Right kidney (tissue), 1 donor: ENCODE data around the gene SPATA32.

Experiments used
- DNase-seq: peaks from one replicate; pipeline ENCODE4 v3.0.0-alpha.2; 2016

The SPATA32 gene

GRCh38 chr17:45246338-45246737 is 15.6 kb downstream of the SPATA32 start:
- DNase-seq: no peak

GRCh38 chr17:45244725-45245656 is 16.9 kb downstream of the SPATA32 start:
- DNase-seq: no peak

- peak; percentile 40 for DNase-seq
Measured at GRCh38 chr17:45243750-45244149, 18.1 kb downstream of the SPATA32 start.

GRCh38 chr17:45242029-45242414 is 19.9 kb downstream of the SPATA32 start:
- peak; percentile 32 for DNase-seq

- DNase-seq: peak; percentile 58
Measured at GRCh38 chr17:45241328-45242028, 20.4 kb downstream of the SPATA32 start.

GRCh38 chr17:45240905-45241327 is 21.0 kb downstream of the SPATA32 start:
- DNase-seq: peak; percentile 49

GRCh38 chr17:45238155-45238774 is 23.6 kb downstream of the SPATA32 start:
- no peak for DNase-seq

- DNase-seq: no peak
Measured at GRCh38 chr17:45237686-45238085, 24.2 kb downstream of the SPATA32 start.

- no peak for DNase-seq
Measured at GRCh38 chr17:45236282-45236606, 25.6 kb downstream of the SPATA32 start.

- peak; percentile 44 for DNase-seq
Measured at GRCh38 chr17:45235416-45236281, 26.2 kb downstream of the SPATA32 start.

GRCh38 chr17:45234641-45235415 is 27.1 kb downstream of the SPATA32 start:
- DNase-seq: no peak

GRCh38 chr17:45233423-45233924 is 28.4 kb downstream of the SPATA32 start:
- DNase-seq: no peak

- DNase-seq: no peak
Measured at GRCh38 chr17:45232514-45233422, 29.1 kb downstream of the SPATA32 start.

- DNase-seq: no peak
Measured at GRCh38 chr17:45231481-45232116, 30.3 kb downstream of the SPATA32 start.

- no peak for DNase-seq
Measured at GRCh38 chr17:45230787-45231480, 31.0 kb downstream of the SPATA32 start.

GRCh38 chr17:45230410-45230786 is 31.5 kb downstream of the SPATA32 start:
- no peak for DNase-seq

GRCh38 chr17:45229681-45230409 is 32.0 kb downstream of the SPATA32 start:
- DNase-seq: no peak
